ENCODE measurements around the gene SPINK6.

GRCh38 chr5:148162038-148162437 is 40.8 kb upstream of the SPINK6 start:
- TF ChIP-seq CTCF (IDR thresholded peaks at IDR 0.05): no peak
- no peak for TF ChIP-seq POLR2A (IDR thresholded peaks at IDR 0.05)
- TF ChIP-seq POLR2AphosphoS5 (IDR thresholded peaks at IDR 0.05; ENCODE audit: insufficient read depth in 1 of 2, low read depth in 1 of 2): no peak

All from vagina (tissue), 2 donors.